Smooth muscle cell (in vitro differentiated cells): ENCODE results near the gene OPCML. TPM values are rescaled to one million over a fixed set of nuclear protein-coding genes. Genes with fewer than 3 reads are reported as not detected.

Experiments
- DNase-seq: peaks from one replicate; lab custom pipeline; 2025; ENCODE audit not compliant: unreplicated experiment; lab: John Stamatoyannopoulos, UW
- H2AFZ ChIP-seq: fragments of 200-600 bp; sonication (generic); 2 replicates; pipeline ENCODE4 v1.6.0; 2016; ENCODE audit warnings: antibody characterized with exemption, low read depth, mild to moderate bottlenecking
- H3F3A ChIP-seq: fragments of 200-600 bp; sonication (generic); 2 replicates; pipeline ENCODE4 v1.6.0; 2017; ENCODE audit warnings: antibody characterized with exemption, low read depth
- H3K27ac ChIP-seq: fragments of 200-600 bp; sonication (generic); 2 replicates; pipeline ENCODE4 v1.5.1; 2016; ENCODE audit warnings: low read depth, mild to moderate bottlenecking
- H3K27me3 ChIP-seq: fragments of 200-600 bp; sonication (generic); 2 replicates; pipeline ENCODE4 v1.6.1; 2016; ENCODE audit warnings: low read depth, mild to moderate bottlenecking
- H3K36me3 ChIP-seq: fragments of 200-600 bp; sonication (generic); 2 replicates; pipeline ENCODE4 v1.5.1; 2016; ENCODE audit warnings: low read depth
- H3K4me1 ChIP-seq: fragments of 200-600 bp; sonication (generic); 2 replicates; pipeline ENCODE4 v1.5.1; 2016; ENCODE audit warnings: low read depth
- H3K4me2 ChIP-seq: fragments of 200-600 bp; sonication (generic); 2 replicates; pipeline ENCODE4 v1.6.0; 2016; ENCODE audit warnings: mild to moderate bottlenecking
- H3K4me3 ChIP-seq: fragments of 200-600 bp; sonication (generic); 2 replicates; pipeline ENCODE4 v1.5.1; 2016; ENCODE audit warnings: mild to moderate bottlenecking
- H3K79me2 ChIP-seq: fragments of 200-600 bp; sonication (generic); 2 replicates; pipeline ENCODE4 v1.6.0; 2016; ENCODE audit warnings: low read depth, mild to moderate bottlenecking
- H3K9ac ChIP-seq: fragments of 200-600 bp; sonication (generic); 2 replicates; pipeline ENCODE4 v1.6.0; 2016; ENCODE audit warnings: low read depth
- H3K9me3 ChIP-seq: fragments of 200-600 bp; sonication (generic); replicated peaks from 2 replicates; pipeline ENCODE4 v1.5.1; 2016; ENCODE audit warnings: low read depth
- H4K20me1 ChIP-seq: fragments of 200-600 bp; sonication (generic); 2 replicates; pipeline ENCODE4 v1.6.0; 2016; ENCODE audit warnings: low read depth
- WGBS: methylation state at CpG from one replicate; pipeline ENCODE4 v1.1.7; 2016; ENCODE audit warnings: low lambda C conversion rate; 5-methylcytosine and 5-hydroxymethylcytosine counted together
- polyA plus RNA-seq: library from polyadenylated mRNA; unstranded; fragments of >200 nt; fragmentation: Nextera tagmentation; extraction: Ambion mirVana; gene quantifications from 2 replicates; pipeline ENCODE4 v1.2.1, GENCODE V29; 2016
- total RNA-seq: library from RNA; depleted of rRNA; stranded (reverse); fragments of >200 nt; gene quantifications from 2 replicates; pipeline ENCODE4 v1.2.3, GENCODE V29; 2014
- TF ChIP-seq, protein P1 (sequence below): fragments of 200-600 bp; sonication (generic); IDR thresholded peaks from 2 replicates; pipeline ENCODE4 v1.5.1; 2017; ENCODE audit warnings: borderline replicate concordance, mild to moderate bottlenecking, antibody characterized with exemption; ENCODE audit not compliant: insufficient read depth, poor library complexity, severe bottlenecking

The OPCML gene
- total and polyA plus RNA-seq, 2 experiments from 2014 or later: 0.42 to 0.58 TPM

DNA sequence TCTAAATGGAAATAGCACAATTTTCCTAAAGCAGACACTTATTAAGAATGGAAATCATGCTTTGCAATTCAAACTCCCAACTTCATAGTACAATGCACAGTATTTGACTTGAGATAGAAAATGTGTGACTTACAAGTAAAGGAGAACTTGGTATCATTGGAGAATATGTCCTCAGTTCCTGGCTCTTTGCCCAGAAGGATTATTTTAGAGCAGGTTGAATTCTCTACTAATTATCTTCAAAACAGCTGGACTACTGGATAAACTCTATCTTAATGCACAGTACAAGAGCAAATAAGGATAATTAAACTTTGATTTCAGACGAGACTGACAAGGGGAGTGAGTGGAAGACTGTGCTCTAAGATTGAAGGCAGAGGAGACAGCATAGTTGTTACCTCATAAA lies 839.4 kb downstream of the OPCML start:
- Histone ChIP-seq H3K4me3 (no peak overlapping the region), H3K9me3 (no peaks in the 10 kb centered on the region), H4K20me1 (no peaks in the 10 kb centered on the region), H3K4me1 (no peaks in the 10 kb centered on the region), H2AFZ (no peak overlapping the region), H3K4me2 (no peak overlapping the region), H3F3A (no peaks in the 10 kb centered on the region), H3K27me3 (no peaks in the 10 kb centered on the region), H3K36me3 (no peaks in the 10 kb centered on the region), H3K27ac (no peak overlapping the region), H3K79me2 (no peaks in the 10 kb centered on the region), H3K9ac (no peak overlapping the region)
- DNase-seq: no peak
- TF ChIP-seq, protein P1, sequence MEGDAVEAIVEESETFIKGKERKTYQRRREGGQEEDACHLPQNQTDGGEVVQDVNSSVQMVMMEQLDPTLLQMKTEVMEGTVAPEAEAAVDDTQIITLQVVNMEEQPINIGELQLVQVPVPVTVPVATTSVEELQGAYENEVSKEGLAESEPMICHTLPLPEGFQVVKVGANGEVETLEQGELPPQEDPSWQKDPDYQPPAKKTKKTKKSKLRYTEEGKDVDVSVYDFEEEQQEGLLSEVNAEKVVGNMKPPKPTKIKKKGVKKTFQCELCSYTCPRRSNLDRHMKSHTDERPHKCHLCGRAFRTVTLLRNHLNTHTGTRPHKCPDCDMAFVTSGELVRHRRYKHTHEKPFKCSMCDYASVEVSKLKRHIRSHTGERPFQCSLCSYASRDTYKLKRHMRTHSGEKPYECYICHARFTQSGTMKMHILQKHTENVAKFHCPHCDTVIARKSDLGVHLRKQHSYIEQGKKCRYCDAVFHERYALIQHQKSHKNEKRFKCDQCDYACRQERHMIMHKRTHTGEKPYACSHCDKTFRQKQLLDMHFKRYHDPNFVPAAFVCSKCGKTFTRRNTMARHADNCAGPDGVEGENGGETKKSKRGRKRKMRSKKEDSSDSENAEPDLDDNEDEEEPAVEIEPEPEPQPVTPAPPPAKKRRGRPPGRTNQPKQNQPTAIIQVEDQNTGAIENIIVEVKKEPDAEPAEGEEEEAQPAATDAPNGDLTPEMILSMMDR: no peak
- 78% methylated on average over 1 of the region's 1 CpG for WGBS

DNA sequence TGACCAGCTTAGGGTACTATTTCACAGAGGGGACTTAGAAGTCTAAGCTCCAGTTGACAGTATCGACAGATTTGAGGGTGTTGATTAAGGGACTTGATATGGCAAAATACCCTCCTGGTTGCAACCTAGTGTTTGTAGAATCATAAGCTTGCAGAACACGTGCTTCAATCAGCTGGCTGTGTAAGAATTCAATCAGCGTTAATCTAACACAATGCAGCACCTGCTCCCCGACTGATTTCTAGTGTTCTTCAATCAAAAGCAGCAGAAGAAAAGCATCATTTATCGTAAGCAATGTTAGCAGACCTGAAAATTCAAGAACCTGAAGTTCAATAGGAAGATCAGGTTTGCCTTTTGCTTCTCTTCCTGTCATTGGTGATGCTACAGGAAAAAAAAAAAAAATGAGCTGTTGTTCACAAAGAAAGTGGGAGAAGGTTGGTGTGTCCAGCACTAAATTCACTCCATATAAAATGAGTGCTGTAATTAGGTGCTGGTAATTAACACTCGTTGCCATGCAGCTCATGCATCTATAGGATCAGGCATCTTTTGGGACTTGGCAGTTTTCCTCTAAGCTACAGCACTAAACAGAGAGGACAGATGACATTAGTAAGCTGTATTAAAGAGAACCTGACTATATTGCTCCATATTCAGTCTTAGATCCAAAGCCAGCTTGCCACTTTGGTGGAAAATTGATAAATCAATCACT lies 840.3 kb downstream of the OPCML start:
- Histone ChIP-seq H3K27me3 (no peaks in the 10 kb centered on the region), H3K27ac (no peak overlapping the region), H3K9me3 (no peaks in the 10 kb centered on the region), H3F3A (no peaks in the 10 kb centered on the region), H3K9ac (no peak overlapping the region), H2AFZ (no peak overlapping the region), H3K4me3 (no peak overlapping the region), H3K36me3 (no peaks in the 10 kb centered on the region), H4K20me1 (no peaks in the 10 kb centered on the region), H3K4me2 (no peak overlapping the region), H3K79me2 (no peaks in the 10 kb centered on the region), H3K4me1 (no peaks in the 10 kb centered on the region)
- 85% methylated on average over 6 of the region's 6 CpGs for WGBS
- TF ChIP-seq, protein P1: no peak
- no peak for DNase-seq

DNA sequence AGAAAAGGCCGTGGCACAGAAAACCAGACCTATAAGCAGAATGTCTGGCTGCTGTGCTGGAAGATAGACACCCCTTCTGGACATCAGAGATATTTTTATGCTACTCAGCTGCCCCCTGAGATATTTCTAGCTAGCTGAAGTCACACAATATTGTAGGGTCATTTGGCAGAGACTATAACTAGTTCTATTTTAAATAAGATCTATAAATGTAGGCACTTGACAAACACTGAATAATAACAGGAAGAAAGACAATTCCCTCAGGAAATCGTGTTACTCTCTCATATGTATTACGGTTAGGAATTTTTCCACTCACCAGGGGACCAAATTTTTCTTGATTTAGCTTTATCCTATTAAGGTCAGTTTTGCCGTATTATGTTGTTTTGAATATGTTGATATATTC lies 845.4 kb downstream of the OPCML start:
- Histone ChIP-seq H3K4me1 (peaks cover 5% of the 10 kb centered on the region), H3K4me2 (no peak overlapping the region), H4K20me1 (no peaks in the 10 kb centered on the region), H2AFZ (no peak overlapping the region), H3K36me3 (no peaks in the 10 kb centered on the region), H3K27ac (peak overlapping the region; percentile 95), H3F3A (no peaks in the 10 kb centered on the region), H3K9me3 (no peaks in the 10 kb centered on the region), H3K27me3 (no peaks in the 10 kb centered on the region), H3K9ac (no peak overlapping the region), H3K4me3 (no peak overlapping the region), H3K79me2 (no peaks in the 10 kb centered on the region)
- TF ChIP-seq, protein P1: no peak
- WGBS: 79% methylated on average over 4 of the region's 4 CpGs
- no peak for DNase-seq

DNA sequence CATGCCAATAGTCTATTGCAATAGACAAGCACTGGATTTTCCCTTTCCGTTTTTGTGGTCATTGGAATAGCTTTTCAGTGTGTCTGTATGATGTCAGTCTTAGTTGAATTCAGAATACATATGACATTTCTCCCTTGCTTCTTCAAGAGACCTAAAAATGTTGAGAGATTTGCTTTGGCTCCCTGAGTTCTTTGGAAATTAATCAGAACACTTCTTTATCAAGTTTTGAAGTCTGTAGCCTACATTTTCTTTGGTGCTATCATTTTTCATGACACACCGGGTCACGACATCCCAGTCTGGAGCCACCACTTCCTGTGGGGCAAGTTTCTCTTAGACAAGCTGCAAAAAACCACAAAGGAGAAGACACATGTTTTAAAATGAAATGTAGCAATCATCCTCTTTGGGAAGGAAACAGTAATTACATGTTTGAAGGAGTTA lies 847.1 kb downstream of the OPCML start:
- no peaks in the 10 kb centered on the region for H3K79me2 ChIP-seq
- TF ChIP-seq, protein P1: no peak
- peak overlapping the region; percentile 95 for H3K27ac ChIP-seq
- H3K9ac ChIP-seq: peak overlapping the region; percentile 78
- H3K4me1 ChIP-seq: peaks cover 5% of the 10 kb centered on the region
- H2AFZ ChIP-seq: no peak overlapping the region
- H4K20me1 ChIP-seq: no peaks in the 10 kb centered on the region
- H3K36me3 ChIP-seq: no peaks in the 10 kb centered on the region
- no peaks in the 10 kb centered on the region for H3K27me3 ChIP-seq
- WGBS: 14% methylated on average over 3 of the region's 3 CpGs
- DNase-seq: no peak
- no peak overlapping the region for H3K4me3 ChIP-seq
- peak overlapping the region; percentile 47 for H3K4me2 ChIP-seq
- no peaks in the 10 kb centered on the region for H3F3A ChIP-seq
- no peaks in the 10 kb centered on the region for H3K9me3 ChIP-seq
